ENCODE results near the gene BMP7. TPM values are rescaled to one million over a fixed set of nuclear protein-coding genes. Genes with fewer than 3 reads are reported as not detected.

BMP7 gene
- total and polyA plus RNA-seq, 12 donors: 0.74 to 6.7 (median 2.2) TPM; not detected in 3

GRCh38 chr20:57298457-57298856 lies 32.0 kb upstream of the BMP7 start:
- Histone ChIP-seq H3K36me3 (replicated peaks in 1 of 2) (no peaks in the 10 kb centered on the region), H3K9me3 (replicated peaks in 1 of 3) (no peaks in the 10 kb centered on the region), H3K27me3 (no peaks in the 10 kb centered on the region), H3K4me3 (no peak overlapping the region), H3K27ac (no peak overlapping the region), H3K4me1 (replicated peaks in 1 of 2) (no peaks in the 10 kb centered on the region)
- 79 to 82% (median 80%) methylated on average over 4 of the region's 4 CpGs for WGBS, 4 donors
- TF ChIP-seq POLR2A (IDR thresholded peaks at IDR 0.05): no peak
- TF ChIP-seq CTCF (IDR thresholded peaks at IDR 0.05): no peak
- DNase-seq: no peak
- intact Hi-C loops (cut with DNase I): no loop called here

- TF ChIP-seq CTCF (IDR thresholded peaks at IDR 0.05): no peak
- TF ChIP-seq POLR2A (IDR thresholded peaks at IDR 0.05): no peak
- intact Hi-C loops (cut with DNase I): no loop called here
- no peak overlapping the region for H3K27ac ChIP-seq
- WGBS, 4 donors: 45 to 67% (median 59%) methylated on average over 3 of the region's 3 CpGs
- no peaks in the 10 kb centered on the region for H3K36me3 ChIP-seq (replicated peaks in 1 of 2)
- no peak for DNase-seq
- no peaks in the 10 kb centered on the region for H3K4me1 ChIP-seq (replicated peaks in 1 of 2)
- H3K4me3 ChIP-seq: no peak overlapping the region
- peaks cover 15% of the 10 kb centered on the region for H3K27me3 ChIP-seq
- no peaks in the 10 kb centered on the region for H3K9me3 ChIP-seq (replicated peaks in 1 of 3)
Measured at GRCh38 chr20:57294550-57294949, 28.1 kb upstream of the BMP7 start.

- Histone ChIP-seq H3K27ac (no peak overlapping the region), H3K9me3 (replicated peaks in 1 of 3) (no peaks in the 10 kb centered on the region), H3K4me1 (replicated peaks in 1 of 2) (no peaks in the 10 kb centered on the region), H3K4me3 (no peak overlapping the region), H3K36me3 (replicated peaks in 1 of 2) (no peaks in the 10 kb centered on the region), H3K27me3 (peaks cover 15% of the 10 kb centered on the region)
- 65 to 85% (median 70%) methylated on average over 5 to 7 of the region's 7 CpGs for WGBS, 4 donors
- no peak for DNase-seq
- intact Hi-C loops (cut with DNase I): no loop called here
- TF ChIP-seq POLR2A (IDR thresholded peaks at IDR 0.05): no peak
- TF ChIP-seq CTCF (IDR thresholded peaks at IDR 0.05): no peak
Measured at GRCh38 chr20:57293995-57294394, 27.6 kb upstream of the BMP7 start.

- Histone ChIP-seq H3K27ac (no peak overlapping the region), H3K27me3 (peaks cover 15% of the 10 kb centered on the region), H3K4me3 (no peak overlapping the region), H3K9me3 (replicated peaks in 1 of 3) (no peaks in the 10 kb centered on the region), H3K36me3 (replicated peaks in 1 of 2) (no peaks in the 10 kb centered on the region), H3K4me1 (replicated peaks in 1 of 2) (no peaks in the 10 kb centered on the region)
- no peak for DNase-seq
- 74 to 84% (median 80%) methylated on average over 2 of the region's 2 CpGs for whole genome bisulfite sequencing, 4 donors
- intact Hi-C loops (cut with DNase I): no loop called here
- TF ChIP-seq CTCF (IDR thresholded peaks at IDR 0.05) (no peak), POLR2A (IDR thresholded peaks at IDR 0.05) (no peak)
Measured at GRCh38 chr20:57292611-57293010, 26.2 kb upstream of the BMP7 start.

Measured in adrenal gland (tissue), 12 donors.